MM.1S (cell line): ENCODE measurements around the gene IPO11.

ENCODE experiments used
- DNase-seq: peaks from one replicate; pipeline ENCODE4 v3.0.0-alpha.2; 2015
- H2AFZ ChIP-seq: fragments of 300-600 bp; sonication (generic); 2 replicates; pipeline ENCODE4 v1.6.0; 2016; ENCODE audit warnings: antibody characterized with exemption, low read length
- H3F3A ChIP-seq: fragments of 300-600 bp; sonication (generic); 2 replicates; pipeline ENCODE4 v1.6.1; 2016; ENCODE audit warnings: mild to moderate bottlenecking, antibody characterized with exemption, low read length, moderate library complexity, mixed read lengths; ENCODE audit not compliant: insufficient read depth
- H3K27ac ChIP-seq: fragments of 300-600 bp; sonication (generic); 2 replicates; pipeline ENCODE4 v1.5.1; 2016; ENCODE audit warnings: mild to moderate bottlenecking, low read length
- H3K27me3 ChIP-seq: fragments of 300-600 bp; sonication (generic); replicated peaks from 2 replicates; pipeline ENCODE4 v1.6.0; 2016; ENCODE audit warnings: low read length; ENCODE audit not compliant: insufficient read depth
- H3K36me3 ChIP-seq: fragments of 300-600 bp; sonication (generic); replicated peaks from 2 replicates; pipeline ENCODE4 v1.6.1; 2016; ENCODE audit warnings: mild to moderate bottlenecking, low read length, mixed read lengths; ENCODE audit not compliant: insufficient read depth
- H3K4me1 ChIP-seq: fragments of 300-600 bp; sonication (generic); 2 replicates; pipeline ENCODE4 v1.6.1; 2016; ENCODE audit warnings: low read length, mixed read lengths
- H3K4me2 ChIP-seq: fragments of 300-600 bp; sonication (generic); 2 replicates; pipeline ENCODE4 v1.6.0; 2016; ENCODE audit warnings: low read depth, low read length
- H3K4me3 ChIP-seq: fragments of 300-600 bp; sonication (generic); 2 replicates; pipeline ENCODE4 v1.5.1; 2016; ENCODE audit warnings: low read length, mixed read lengths
- H3K79me2 ChIP-seq: fragments of 300-600 bp; sonication (generic); 2 replicates; pipeline ENCODE4 v1.6.1; 2016; ENCODE audit warnings: mixed run types, low read length, mixed read lengths
- H3K9ac ChIP-seq: fragments of 300-600 bp; sonication (generic); 2 replicates; pipeline ENCODE4 v1.6.1; 2016; ENCODE audit warnings: low read length, mixed read lengths
- H3K9me2 ChIP-seq: fragments of 300-600 bp; sonication (generic); replicated peaks from 2 replicates; pipeline ENCODE4 v1.6.1; 2016; ENCODE audit warnings: mild to moderate bottlenecking, low read length, mixed read lengths; ENCODE audit not compliant: insufficient read depth
- H3K9me3 ChIP-seq: fragments of 300-600 bp; sonication (generic); replicated peaks from 2 replicates; pipeline ENCODE4 v1.6.1; 2016; ENCODE audit warnings: mild to moderate bottlenecking, low read length, mixed read lengths; ENCODE audit not compliant: insufficient read depth
- H4K20me1 ChIP-seq: fragments of 300-600 bp; sonication (generic); 2 replicates; pipeline ENCODE4 v1.6.1; 2016; ENCODE audit warnings: mild to moderate bottlenecking, low read length, moderate library complexity, mixed read lengths; ENCODE audit not compliant: insufficient read depth
- CTCF ChIP-seq: fragments of 300-600 bp; sonication (generic); IDR thresholded peaks from 2 replicates; pipeline ENCODE4 v1.5.1; 2016; ENCODE audit warnings: antibody characterized with exemption, low read length, mixed read lengths
- EZH2 ChIP-seq: fragments of 300-600 bp; sonication (generic); optimal IDR thresholded peaks from 2 replicates; pipeline ENCODE3; 2017; ENCODE audit warnings: low read depth, mild to moderate bottlenecking, antibody characterized with exemption, low read length, mixed read lengths
- EZH2phosphoT487 ChIP-seq: fragments of 300-600 bp; sonication (generic); IDR thresholded peaks from 2 replicates; pipeline ENCODE4 v1.6.1; 2018; ENCODE audit warnings: antibody characterized with exemption, low read length

IPO11 gene

GRCh38 chr5:62457071-62457470 lies 44.5 kb downstream of the IPO11 start:
- H3K9me3 ChIP-seq = no peaks in the 10 kb centered on the region

GRCh38 chr5:62460578-62460983 lies 48.0 kb downstream of the IPO11 start:
- H3K4me1 ChIP-seq = peaks cover 14% of the 10 kb centered on the region
- DNase-seq = peak; percentile 81
- no peaks in the 10 kb centered on the region for H3F3A ChIP-seq
- no peaks in the 10 kb centered on the region for H4K20me1 ChIP-seq
- H3K79me2 ChIP-seq = peaks cover 30% of the 10 kb centered on the region
- TF ChIP-seq CTCF (peak; percentile 84), EZH2 (no peak)
- no peak overlapping the region for H2AFZ ChIP-seq
- peak overlapping the region; percentile 5; the same call in 1 of the 2 replicates for H3K4me2 ChIP-seq
- no peak overlapping the region for H3K4me3 ChIP-seq
- no peaks in the 10 kb centered on the region for H3K27me3 ChIP-seq
- H3K9me2 ChIP-seq = no peaks in the 10 kb centered on the region
- H3K36me3 ChIP-seq = no peaks in the 10 kb centered on the region; the same call in 1 of the 2 replicates
- no peak overlapping the region for H3K9ac ChIP-seq
- no peak overlapping the region for H3K27ac ChIP-seq
- H3K9me3 ChIP-seq = no peaks in the 10 kb centered on the region

More at GRCh38 chr5:62457071-62457470, 44.5 kb downstream of the IPO11 start:
- H3F3A ChIP-seq = no peaks in the 10 kb centered on the region
- no peak overlapping the region for H3K4me3 ChIP-seq
- H4K20me1 ChIP-seq = no peaks in the 10 kb centered on the region
- peaks cover 16% of the 10 kb centered on the region for H3K79me2 ChIP-seq
- no peak overlapping the region for H2AFZ ChIP-seq
- H3K4me2 ChIP-seq = no peak overlapping the region
- H3K4me1 ChIP-seq = peaks cover 7% of the 10 kb centered on the region; the same call in 1 of the 2 replicates
- no peaks in the 10 kb centered on the region for H3K9me2 ChIP-seq
- H3K27me3 ChIP-seq = no peaks in the 10 kb centered on the region
- no peak overlapping the region for H3K9ac ChIP-seq
- no peaks in the 10 kb centered on the region; the same call in 1 of the 2 replicates for H3K36me3 ChIP-seq
- no peak for TF ChIP-seq CTCF
- no peak for TF ChIP-seq EZH2phosphoT487
- TF ChIP-seq EZH2 = no peak
- DNase-seq = no peak
- H3K27ac ChIP-seq = no peak overlapping the region

- Histone ChIP-seq H3K4me2 (no peak overlapping the region), H3K27me3 (no peaks in the 10 kb centered on the region), H3K27ac (no peak overlapping the region), H3K9ac (no peak overlapping the region), H3K9me3 (no peaks in the 10 kb centered on the region), H3K4me3 (no peak overlapping the region), H3F3A (no peaks in the 10 kb centered on the region), H3K79me2 (peaks cover 33% of the 10 kb centered on the region), H2AFZ (no peak overlapping the region), H4K20me1 (no peaks in the 10 kb centered on the region), H3K4me1 (peaks cover 21% of the 10 kb centered on the region), H3K36me3 (no peaks in the 10 kb centered on the region; the same call in 1 of the 2 replicates), H3K9me2 (no peaks in the 10 kb centered on the region)
- DNase-seq = no peak
- TF ChIP-seq EZH2phosphoT487 (no peak), CTCF (no peak), EZH2 (no peak)
These were observed 49.0 kb downstream of the IPO11 start for GRCh38 chr5:62461561-62461960.
